ENCODE results near the gene DMAP1.

The DMAP1 gene

DNA sequence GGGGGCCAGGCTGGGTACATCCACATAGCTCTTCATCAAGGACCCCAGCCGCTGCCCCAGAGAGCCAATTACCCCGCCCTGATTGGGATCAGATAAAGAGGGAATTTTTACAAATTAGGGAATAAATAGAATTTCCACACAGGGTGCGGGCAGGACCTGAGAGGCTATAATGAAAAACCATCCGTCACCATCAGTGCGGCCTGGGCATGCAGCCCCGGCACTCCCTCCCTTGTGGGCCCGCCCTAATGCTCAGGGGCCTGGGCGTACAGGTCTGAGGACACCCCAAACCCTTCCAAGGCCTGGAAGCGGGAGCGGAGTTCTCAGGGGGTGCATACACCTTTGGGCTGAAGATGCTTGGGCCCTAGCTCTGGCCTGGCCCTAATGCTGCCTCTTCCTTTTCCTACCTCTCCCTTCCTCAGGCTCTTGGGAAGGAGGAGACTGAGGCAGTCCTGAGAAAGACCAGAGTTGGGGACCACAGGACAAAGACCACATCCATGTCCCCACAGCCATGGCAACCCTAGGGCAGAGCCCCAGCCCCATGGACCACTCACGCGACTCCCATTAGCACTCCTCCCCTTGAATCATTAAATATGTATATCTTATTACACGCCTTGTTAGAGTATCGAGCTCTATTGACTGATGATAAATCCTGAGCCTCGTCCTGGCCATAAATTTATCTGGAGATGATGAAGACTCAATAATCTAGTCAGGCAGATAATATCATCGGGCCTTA is 16.3 kb downstream of the DMAP1 start:
- DNase-seq = no peak

GRCh38 chr1:44230796-44231195 is 17.5 kb downstream of the DMAP1 start:
- DNase-seq = no peak

DNA sequence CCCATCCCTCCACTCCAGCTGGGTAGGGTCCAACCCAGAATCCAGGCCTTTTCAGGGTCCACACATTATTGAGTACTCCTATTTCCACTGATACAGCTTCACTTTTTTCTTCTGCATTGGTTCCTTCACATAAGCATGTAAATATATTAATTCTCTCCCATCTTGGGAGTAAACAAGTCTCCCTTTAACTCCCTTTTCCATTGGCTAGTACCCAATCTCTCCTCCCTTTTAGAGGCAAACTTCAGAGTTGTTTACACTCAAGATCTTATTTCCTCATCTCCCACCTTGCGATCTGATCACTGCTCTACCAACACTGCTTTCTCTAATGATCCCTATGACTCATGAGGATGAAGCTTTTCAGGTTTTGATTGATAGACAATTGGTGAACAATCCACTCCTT is 20.3 kb downstream of the DMAP1 start:
- no peak for DNase-seq

DNA sequence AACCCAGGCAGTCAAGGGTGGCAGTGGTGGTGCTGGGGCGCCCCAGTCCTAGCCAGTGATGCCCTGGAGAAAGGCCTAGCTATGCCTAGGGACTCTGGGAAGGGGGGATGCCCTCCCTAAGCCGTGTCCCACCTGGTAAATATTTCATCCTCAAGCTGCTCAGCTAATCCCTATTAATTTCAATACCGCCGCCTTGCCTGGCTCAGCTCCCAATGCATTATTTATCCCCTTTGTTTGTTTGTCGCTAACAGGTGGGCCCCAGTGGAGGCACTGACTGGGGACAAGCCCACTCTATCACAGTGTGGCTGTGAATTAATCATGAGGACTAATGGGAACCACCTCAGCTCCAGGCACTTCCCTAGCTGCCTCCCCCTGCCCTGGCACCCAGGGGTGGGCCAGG is 22.5 kb downstream of the DMAP1 start:
- no peak for DNase-seq

- no peak for DNase-seq
Observed at GRCh38 chr1:44236490-44237272, 23.4 kb downstream of the DMAP1 start.

- DNase-seq = peak; percentile 75
Observed at GRCh38 chr1:44237721-44238457, 24.6 kb downstream of the DMAP1 start.

- DNase-seq = no peak
Observed at GRCh38 chr1:44238660-44239059, 25.4 kb downstream of the DMAP1 start.

- no peak for DNase-seq
Observed at GRCh38 chr1:44239331-44239960, 26.2 kb downstream of the DMAP1 start.

DNA sequence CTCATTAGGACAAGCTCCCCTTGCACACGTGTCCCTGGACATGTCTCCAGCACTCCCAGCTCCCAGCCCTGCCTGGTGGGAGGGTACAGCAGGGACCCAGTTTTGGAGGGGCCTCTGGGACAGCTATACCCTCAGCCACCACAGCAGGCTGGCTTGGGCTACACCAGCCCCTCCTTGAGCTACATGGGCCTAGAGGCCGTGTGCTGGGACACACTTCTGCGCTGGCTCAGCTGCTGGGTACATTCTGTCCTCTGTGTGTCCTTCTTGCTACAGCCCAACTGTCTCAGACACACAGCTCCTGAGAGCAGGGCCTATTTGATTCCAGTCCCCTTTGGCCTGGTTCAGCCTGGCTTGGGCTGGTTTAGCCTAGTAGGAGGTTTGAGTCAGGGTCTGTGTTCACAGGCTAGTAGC is 26.7 kb downstream of the DMAP1 start:
- DNase-seq = no peak

DNA sequence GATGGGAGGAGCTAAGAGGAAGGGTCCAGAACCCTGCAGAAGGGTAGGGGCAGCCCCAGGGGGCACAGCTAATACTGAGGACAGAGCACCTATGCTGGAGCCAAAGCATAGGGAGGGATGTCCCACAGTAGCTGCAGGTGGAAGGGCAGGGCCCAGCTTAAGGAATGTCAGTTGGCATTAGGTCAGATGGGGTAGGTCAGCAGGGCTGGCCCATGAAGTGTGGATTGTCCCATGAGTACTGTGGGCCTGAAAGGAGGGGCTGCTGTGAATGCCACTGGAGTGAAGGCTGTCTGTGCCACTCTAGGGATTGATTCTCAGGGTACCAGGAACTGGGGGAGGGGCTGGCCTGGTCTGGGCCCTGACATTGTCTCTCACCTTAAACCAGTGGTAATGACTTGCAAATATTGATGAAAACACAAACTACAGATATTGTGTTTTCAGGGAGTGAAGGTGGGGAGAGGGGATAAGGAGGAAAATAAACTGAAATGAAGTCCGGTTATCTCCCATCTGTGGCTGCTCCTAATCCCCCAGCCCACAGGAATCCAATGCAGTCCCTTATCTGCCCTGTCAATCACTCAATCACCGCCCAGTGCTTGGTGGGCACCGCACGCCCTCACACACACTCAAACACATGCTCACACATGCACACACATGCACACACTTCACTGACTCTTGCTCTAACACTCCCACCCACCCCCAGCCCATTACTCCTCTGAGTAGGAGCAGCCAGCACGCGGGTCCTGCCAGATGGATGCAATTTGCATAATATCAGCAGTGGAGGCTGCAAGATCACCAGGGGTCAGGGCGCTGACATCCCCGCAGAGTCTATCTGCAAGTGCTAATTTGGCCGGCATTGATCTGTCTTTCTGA is 27.8 kb downstream of the DMAP1 start:
- DNase-seq = no peak

- no peak for DNase-seq
Observed at GRCh38 chr1:44242746-44243145, 29.5 kb downstream of the DMAP1 start.

DNA sequence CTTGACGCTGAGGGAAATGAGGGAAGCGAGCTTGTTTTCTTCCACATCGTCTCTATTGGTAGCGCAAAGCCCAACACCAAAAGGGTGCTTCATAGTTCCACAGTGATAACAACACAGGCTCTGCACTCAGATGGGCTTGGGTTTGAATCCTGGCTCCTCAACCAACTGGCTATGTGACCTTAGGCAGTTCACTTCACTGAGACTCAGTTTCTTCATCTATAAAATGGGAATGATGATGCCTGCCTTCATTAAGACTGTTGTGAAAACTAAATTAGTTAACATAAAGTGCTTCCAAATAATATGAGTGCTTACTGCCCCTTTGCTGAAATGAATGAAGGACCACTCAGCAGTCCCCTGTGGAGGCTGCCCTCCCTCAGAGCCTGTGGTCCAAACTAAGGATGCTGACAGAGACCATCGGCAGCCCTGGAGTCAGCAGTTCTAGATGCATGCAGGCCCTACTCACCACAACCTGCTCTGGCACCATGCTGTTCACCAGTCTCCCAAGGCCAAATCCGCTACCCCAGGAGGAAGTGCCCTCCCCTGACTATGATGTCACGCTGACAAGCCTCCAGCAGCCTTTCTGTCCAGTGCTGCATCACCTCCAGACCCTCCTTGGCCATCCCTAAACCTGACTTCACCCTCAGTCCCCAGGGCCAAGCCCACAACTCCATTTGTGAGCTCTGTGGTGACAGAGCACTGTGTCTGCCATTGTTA is 30.7 kb downstream of the DMAP1 start:
- DNase-seq = no peak

DNA sequence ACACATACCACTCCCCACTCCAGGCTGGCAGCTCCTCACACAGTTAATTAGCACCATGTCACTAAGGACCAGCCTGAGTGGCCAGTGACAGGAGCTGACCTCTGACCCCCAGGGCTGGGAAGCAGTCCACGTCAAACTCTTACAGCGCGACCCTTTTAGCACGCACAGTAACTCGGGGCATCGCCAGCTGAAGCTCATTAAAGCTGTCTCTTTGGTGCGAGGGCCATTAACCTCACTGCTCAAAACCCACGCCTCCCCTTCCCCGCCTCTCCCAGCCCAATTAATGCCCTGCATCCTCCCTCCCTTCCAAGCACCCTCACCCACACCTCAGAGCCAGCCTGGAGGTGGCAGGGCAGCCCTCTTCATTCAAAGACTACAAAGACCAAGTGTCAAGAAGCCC is 31.7 kb downstream of the DMAP1 start:
- no peak for DNase-seq

- DNase-seq = no peak
Observed at GRCh38 chr1:44246806-44247205, 33.5 kb downstream of the DMAP1 start.

GRCh38 chr1:44249543-44249942 is 36.3 kb downstream of the DMAP1 start:
- DNase-seq = no peak

GRCh38 chr1:44250068-44250781 is 37.0 kb downstream of the DMAP1 start:
- DNase-seq = no peak

GRCh38 chr1:44251486-44251885 is 38.2 kb downstream of the DMAP1 start:
- DNase-seq = no peak

GRCh38 chr1:44251989-44252671 is 38.9 kb downstream of the DMAP1 start:
- no peak for DNase-seq

DNA sequence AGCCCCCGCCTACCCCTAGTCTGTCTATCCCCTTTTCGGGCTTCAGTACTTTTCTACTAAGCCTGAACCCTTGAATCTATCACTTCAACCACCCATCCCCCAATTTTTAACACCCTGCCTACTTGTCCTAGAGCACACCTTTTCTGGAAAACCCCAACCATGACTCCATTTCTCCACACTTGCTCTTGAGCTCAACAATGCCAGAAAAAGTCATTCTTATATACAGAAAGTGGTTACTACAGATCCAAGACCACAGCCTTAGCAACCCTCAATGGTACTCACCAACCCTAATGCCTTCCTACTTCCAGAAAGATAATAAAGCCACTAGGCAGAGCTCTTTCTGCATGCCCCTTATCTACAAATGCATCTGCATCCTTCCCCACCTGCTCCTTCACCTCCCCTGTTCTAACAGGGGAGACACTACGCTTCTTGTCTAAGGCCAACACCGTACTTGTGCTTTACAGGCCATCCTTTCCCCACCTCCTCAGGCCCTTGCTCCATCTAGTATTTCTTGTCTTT is 41.2 kb downstream of the DMAP1 start:
- no peak for DNase-seq
